Esophagus squamous epithelium (tissue), 5 donors: Measurements from ENCODE around the gene SPOCK1. TPM values are rescaled to one million over a fixed set of nuclear protein-coding genes. Genes with fewer than 3 reads are reported as not detected.

ENCODE experiments used
- DNase-seq: peaks from one replicate; lab custom pipeline; 2025; lab: John Stamatoyannopoulos, UW
- H3K27ac ChIP-seq, 4 donors: fragments of 200-600 bp; sonication (generic); one replicate each; pipeline ENCODE4 v1.5.1; 2016 to 2019; ENCODE audit warnings: mild to moderate bottlenecking in 1 of 4
- H3K27me3 ChIP-seq, 4 donors: fragments of 200-600 bp; sonication (generic); 1 replicate in 3 of 4; 2 replicates in 1 of 4; pipeline versions ENCODE4 v1.5.1 to v1.6.0; 2017 to 2021; ENCODE audit warnings: antibody characterized with exemption in 1 of 4
- H3K36me3 ChIP-seq, 3 donors: fragments of 200-600 bp; sonication (generic); one replicate each; pipeline ENCODE4 v1.5.1; 2016 to 2019
- H3K4me1 ChIP-seq, 3 donors: fragments of 200-600 bp; sonication (generic); one replicate each; pipeline ENCODE4 v1.5.1; 2017 to 2019
- H3K4me3 ChIP-seq, 4 donors: fragments of 200-600 bp; sonication (generic); 1 replicate in 3 of 4; 2 replicates in 1 of 4; pipeline ENCODE4 v1.5.1; 2016 to 2019; ENCODE audit warnings: mild to moderate bottlenecking in 2 of 4, moderate library complexity in 1 of 4
- H3K9me3 ChIP-seq, 3 donors: fragments of 200-600 bp; sonication (generic); one replicate each; pipeline ENCODE4 v1.5.1; 2016 to 2019
- POLR2A ChIP-seq, 4 donors: fragments of 450-650 bp; IDR thresholded peaks; one replicate each; pipeline ENCODE4 v1.6.1; 2017; ENCODE audit warnings: antibody characterized with exemption in 4 of 4, mild to moderate bottlenecking in 4 of 4, moderate library complexity in 3 of 4
- WGBS, 2 donors: methylation state at CpG; one replicate each; pipeline ENCODE4 v1.1.5; 2018; 5-methylcytosine and 5-hydroxymethylcytosine counted together
- intact Hi-C: fragments of 100-400 bp; cut with DNase I; formaldehyde crosslinking; loops from one replicate; pipeline ENCODE4 v1.15.0; 2022
- total RNA-seq, 4 donors: library from RNA; depleted of rRNA; stranded (reverse); fragments of >200 nt; gene quantifications; one replicate each; pipeline ENCODE4 v1.1.0, GENCODE V29; 2016
- TF ChIP-seq, protein P1 (sequence below), 6 experiments: fragments of 450-650 bp in 4 of 6; fragments of 200-600 bp in 2 of 6; sonication (generic) in 2 of 6; IDR thresholded peaks; one replicate each; pipeline ENCODE4 v1.5.1; 2016 to 2019; ENCODE audit warnings: antibody characterized with exemption in 6 of 6, mild to moderate bottlenecking in 4 of 6, moderate library complexity in 4 of 6
- donor health status: DM: yes; HTN: yes; CAD: no.

Gene SPOCK1
- total RNA-seq, 4 donors from 2014 or later: 0.99 to 21.9 (median 8.1) TPM

DNA sequence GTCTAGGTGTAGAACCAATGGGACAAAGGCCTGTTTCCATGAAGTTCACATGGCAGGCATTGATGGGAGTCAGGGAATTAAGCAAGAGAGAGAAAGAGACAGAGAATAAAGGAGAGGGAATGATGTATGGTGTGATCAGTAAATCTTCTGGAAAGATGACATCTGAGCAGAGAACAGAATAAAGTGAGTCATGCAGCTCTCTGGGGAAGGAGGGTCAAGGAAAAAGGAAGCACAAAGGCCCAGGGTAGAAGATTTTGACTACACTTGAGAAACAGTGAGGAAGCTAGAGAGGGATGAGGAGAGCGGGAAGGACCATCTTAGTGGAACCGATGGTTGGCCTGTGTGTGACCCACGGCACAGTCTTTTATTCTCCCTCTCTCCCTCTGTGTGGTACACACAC, 425.9 kb downstream of the SPOCK1 start:
- H3K4me1 ChIP-seq: peaks cover 0 to 24% (median 0%) of the 10 kb centered on the region in 3 donors
- no peak overlapping the region for H3K4me3 ChIP-seq
- DNase-seq: no peak
- intact Hi-C loops: no loop called here
- no peaks in the 10 kb centered on the region for H3K27me3 ChIP-seq
- no peaks in the 10 kb centered on the region for H3K36me3 ChIP-seq
- peak overlapping the region in 3 of 4 donors; percentile 1 to 73 (median 61) for H3K27ac ChIP-seq
- no peak for TF ChIP-seq POLR2A (IDR thresholded peaks at IDR 0.05)
- TF ChIP-seq, protein P1, sequence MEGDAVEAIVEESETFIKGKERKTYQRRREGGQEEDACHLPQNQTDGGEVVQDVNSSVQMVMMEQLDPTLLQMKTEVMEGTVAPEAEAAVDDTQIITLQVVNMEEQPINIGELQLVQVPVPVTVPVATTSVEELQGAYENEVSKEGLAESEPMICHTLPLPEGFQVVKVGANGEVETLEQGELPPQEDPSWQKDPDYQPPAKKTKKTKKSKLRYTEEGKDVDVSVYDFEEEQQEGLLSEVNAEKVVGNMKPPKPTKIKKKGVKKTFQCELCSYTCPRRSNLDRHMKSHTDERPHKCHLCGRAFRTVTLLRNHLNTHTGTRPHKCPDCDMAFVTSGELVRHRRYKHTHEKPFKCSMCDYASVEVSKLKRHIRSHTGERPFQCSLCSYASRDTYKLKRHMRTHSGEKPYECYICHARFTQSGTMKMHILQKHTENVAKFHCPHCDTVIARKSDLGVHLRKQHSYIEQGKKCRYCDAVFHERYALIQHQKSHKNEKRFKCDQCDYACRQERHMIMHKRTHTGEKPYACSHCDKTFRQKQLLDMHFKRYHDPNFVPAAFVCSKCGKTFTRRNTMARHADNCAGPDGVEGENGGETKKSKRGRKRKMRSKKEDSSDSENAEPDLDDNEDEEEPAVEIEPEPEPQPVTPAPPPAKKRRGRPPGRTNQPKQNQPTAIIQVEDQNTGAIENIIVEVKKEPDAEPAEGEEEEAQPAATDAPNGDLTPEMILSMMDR (IDR thresholded peaks at IDR 0.05): no peak
- H3K9me3 ChIP-seq: no peaks in the 10 kb centered on the region
- WGBS, 2 donors: 84 to 92% methylated on average over 2 of the region's 3 CpGs

GRCh38 chr5:137072361-137073115, 426.6 kb downstream of the SPOCK1 start:
- no peak overlapping the region for H3K4me3 ChIP-seq
- H3K27ac ChIP-seq: peak overlapping the region in 3 of 4 donors; percentile 55 to 73 (median 61)
- intact Hi-C loops: no loop called here
- H3K4me1 ChIP-seq: peaks cover 0 to 24% (median 0%) of the 10 kb centered on the region in 3 donors
- no peaks in the 10 kb centered on the region for H3K36me3 ChIP-seq
- no peak for DNase-seq
- WGBS, 2 donors: 31 to 36% methylated on average over 7 of the region's 7 CpGs
- TF ChIP-seq, protein P1 (IDR thresholded peaks at IDR 0.05): no peak
- no peak for TF ChIP-seq POLR2A (IDR thresholded peaks at IDR 0.05)
- H3K9me3 ChIP-seq: no peaks in the 10 kb centered on the region
- no peaks in the 10 kb centered on the region for H3K27me3 ChIP-seq

- no peak for DNase-seq
- H3K4me3 ChIP-seq: no peak overlapping the region
- intact Hi-C loops: no loop called here
- H3K4me1 ChIP-seq: peaks cover 0 to 24% (median 0%) of the 10 kb centered on the region in 3 donors
- peak overlapping the region in 3 of 4 donors; percentile 30 to 61 (median 55) for H3K27ac ChIP-seq
- no peaks in the 10 kb centered on the region for H3K9me3 ChIP-seq
- no peaks in the 10 kb centered on the region for H3K27me3 ChIP-seq
- 31% methylated on average over 2 of the region's 2 CpGs for WGBS, 2 donors
- no peaks in the 10 kb centered on the region for H3K36me3 ChIP-seq
- TF ChIP-seq, protein P1 (IDR thresholded peaks at IDR 0.05): no peak
- no peak for TF ChIP-seq POLR2A (IDR thresholded peaks at IDR 0.05)
These were observed 427.2 kb downstream of the SPOCK1 start for GRCh38 chr5:137071931-137072330.

- H3K4me1 ChIP-seq: peaks cover 0 to 24% (median 0%) of the 10 kb centered on the region in 3 donors
- no peak for DNase-seq
- WGBS, 2 donors: 44 to 71% methylated on average over 3 of the region's 3 CpGs
- no peak overlapping the region for H3K4me3 ChIP-seq
- intact Hi-C loops: no loop called here
- no peaks in the 10 kb centered on the region for H3K36me3 ChIP-seq
- no peaks in the 10 kb centered on the region for H3K27me3 ChIP-seq
- no peaks in the 10 kb centered on the region for H3K9me3 ChIP-seq
- TF ChIP-seq POLR2A (IDR thresholded peaks at IDR 0.05): no peak
- TF ChIP-seq, protein P1 (IDR thresholded peaks at IDR 0.05): no peak
- peak overlapping the region in 3 of 4 donors; percentile 30 to 61 (median 55) for H3K27ac ChIP-seq
These were observed 427.6 kb downstream of the SPOCK1 start for GRCh38 chr5:137071526-137071925.

DNA sequence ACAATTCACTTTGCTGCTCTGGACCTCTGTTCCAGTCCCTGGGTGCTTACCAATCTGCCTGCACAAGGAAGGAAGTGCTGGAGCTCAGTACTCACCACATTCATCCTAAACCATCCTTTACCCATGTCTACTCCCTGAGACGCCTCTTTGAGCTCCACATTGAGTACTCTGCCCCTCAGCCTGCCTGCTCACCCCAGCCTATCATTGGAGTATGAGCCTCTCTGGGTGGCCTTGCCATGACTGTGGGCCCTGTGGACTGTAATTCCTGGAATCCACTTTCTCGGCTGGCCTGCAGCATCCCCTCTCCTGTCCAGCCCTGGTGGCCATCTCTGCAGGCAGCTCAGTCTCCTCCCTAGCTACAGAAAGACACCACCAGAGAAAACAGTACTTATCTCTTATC, 428.6 kb downstream of the SPOCK1 start:
- Histone ChIP-seq H3K36me3 (no peaks in the 10 kb centered on the region), H3K9me3 (no peaks in the 10 kb centered on the region), H3K27ac (no peak overlapping the region), H3K4me1 (peaks cover 0 to 24% (median 0%) of the 10 kb centered on the region in 3 donors), H3K4me3 (no peak overlapping the region), H3K27me3 (no peaks in the 10 kb centered on the region)
- TF ChIP-seq, protein P1 (IDR thresholded peaks at IDR 0.05): no peak
- no peak for TF ChIP-seq POLR2A (IDR thresholded peaks at IDR 0.05)
- WGBS, 2 donors: 91 to 100% methylated on average over 2 of the region's 2 CpGs
- intact Hi-C loops: no loop called here
- no peak for DNase-seq
